NCI-H82 treated with DMSO at 0.1 percent for 48 hours (cell line): ENCODE measurements around the gene GAB2.

Experiments
- DNase-seq: peaks from one replicate; lab custom pipeline; 2025; ENCODE audit not compliant: unreplicated experiment; lab: John Stamatoyannopoulos, UW

Gene GAB2

GRCh38 chr11:78402847-78403246, 14.8 kb downstream of the GAB2 start:
- no peak for DNase-seq

- no peak for DNase-seq
Measured at GRCh38 chr11:78400702-78401101, 16.9 kb downstream of the GAB2 start.

- no peak for DNase-seq
Measured at GRCh38 chr11:78400116-78400515, 17.5 kb downstream of the GAB2 start.

- no peak for DNase-seq
Measured at GRCh38 chr11:78399136-78399535, 18.5 kb downstream of the GAB2 start.

- DNase-seq, result no peak
Measured at GRCh38 chr11:78398715-78399114, 18.9 kb downstream of the GAB2 start.

GRCh38 chr11:78397398-78397797, 20.2 kb downstream of the GAB2 start:
- no peak for DNase-seq

- peak; percentile 70 for DNase-seq
Measured at GRCh38 chr11:78395597-78395996, 22.0 kb downstream of the GAB2 start.

- DNase-seq, result no peak
Measured at GRCh38 chr11:78392854-78393253, 24.8 kb downstream of the GAB2 start.

GRCh38 chr11:78391424-78391823, 26.2 kb downstream of the GAB2 start:
- DNase-seq, result no peak

- DNase-seq, result no peak
Measured at GRCh38 chr11:78390809-78391208, 26.8 kb downstream of the GAB2 start.

- no peak for DNase-seq
Measured at GRCh38 chr11:78386215-78386941, 31.2 kb downstream of the GAB2 start.

- no peak for DNase-seq
Measured at GRCh38 chr11:78385205-78385604, 32.4 kb downstream of the GAB2 start.

GRCh38 chr11:78384231-78384630, 33.4 kb downstream of the GAB2 start:
- DNase-seq, result no peak

- no peak for DNase-seq
Measured at GRCh38 chr11:78381865-78382264, 35.8 kb downstream of the GAB2 start.

- DNase-seq, result peak; percentile 93
Measured at GRCh38 chr11:78380615-78381051, 37.0 kb downstream of the GAB2 start.

GRCh38 chr11:78379039-78379670, 38.5 kb downstream of the GAB2 start:
- no peak for DNase-seq

GRCh38 chr11:78377625-78378418, 39.8 kb downstream of the GAB2 start:
- no peak for DNase-seq

GRCh38 chr11:78376858-78377257, 40.8 kb downstream of the GAB2 start:
- no peak for DNase-seq

GRCh38 chr11:78374917-78375316, 42.7 kb downstream of the GAB2 start:
- DNase-seq, result no peak

- DNase-seq, result no peak
Measured at GRCh38 chr11:78373689-78374088, 43.9 kb downstream of the GAB2 start.

GRCh38 chr11:78372114-78372768, 45.4 kb downstream of the GAB2 start:
- peak; percentile 52 for DNase-seq
